Stimulated activated CD8-positive, alpha-beta memory T cell treated with anti-CD3 and anti-CD28 coated beads, Interleukin-2, amount 100 ng/mL, for 1 hour (primary cell): ENCODE results near the gene CDC42BPG.

Source experiments
- DNase-seq, 2 donors: peaks; one replicate each; pipeline ENCODE4 v3.0.0-alpha.2; 2020; ENCODE audit warnings: low read depth in 2 of 2

The CDC42BPG gene, protein sequence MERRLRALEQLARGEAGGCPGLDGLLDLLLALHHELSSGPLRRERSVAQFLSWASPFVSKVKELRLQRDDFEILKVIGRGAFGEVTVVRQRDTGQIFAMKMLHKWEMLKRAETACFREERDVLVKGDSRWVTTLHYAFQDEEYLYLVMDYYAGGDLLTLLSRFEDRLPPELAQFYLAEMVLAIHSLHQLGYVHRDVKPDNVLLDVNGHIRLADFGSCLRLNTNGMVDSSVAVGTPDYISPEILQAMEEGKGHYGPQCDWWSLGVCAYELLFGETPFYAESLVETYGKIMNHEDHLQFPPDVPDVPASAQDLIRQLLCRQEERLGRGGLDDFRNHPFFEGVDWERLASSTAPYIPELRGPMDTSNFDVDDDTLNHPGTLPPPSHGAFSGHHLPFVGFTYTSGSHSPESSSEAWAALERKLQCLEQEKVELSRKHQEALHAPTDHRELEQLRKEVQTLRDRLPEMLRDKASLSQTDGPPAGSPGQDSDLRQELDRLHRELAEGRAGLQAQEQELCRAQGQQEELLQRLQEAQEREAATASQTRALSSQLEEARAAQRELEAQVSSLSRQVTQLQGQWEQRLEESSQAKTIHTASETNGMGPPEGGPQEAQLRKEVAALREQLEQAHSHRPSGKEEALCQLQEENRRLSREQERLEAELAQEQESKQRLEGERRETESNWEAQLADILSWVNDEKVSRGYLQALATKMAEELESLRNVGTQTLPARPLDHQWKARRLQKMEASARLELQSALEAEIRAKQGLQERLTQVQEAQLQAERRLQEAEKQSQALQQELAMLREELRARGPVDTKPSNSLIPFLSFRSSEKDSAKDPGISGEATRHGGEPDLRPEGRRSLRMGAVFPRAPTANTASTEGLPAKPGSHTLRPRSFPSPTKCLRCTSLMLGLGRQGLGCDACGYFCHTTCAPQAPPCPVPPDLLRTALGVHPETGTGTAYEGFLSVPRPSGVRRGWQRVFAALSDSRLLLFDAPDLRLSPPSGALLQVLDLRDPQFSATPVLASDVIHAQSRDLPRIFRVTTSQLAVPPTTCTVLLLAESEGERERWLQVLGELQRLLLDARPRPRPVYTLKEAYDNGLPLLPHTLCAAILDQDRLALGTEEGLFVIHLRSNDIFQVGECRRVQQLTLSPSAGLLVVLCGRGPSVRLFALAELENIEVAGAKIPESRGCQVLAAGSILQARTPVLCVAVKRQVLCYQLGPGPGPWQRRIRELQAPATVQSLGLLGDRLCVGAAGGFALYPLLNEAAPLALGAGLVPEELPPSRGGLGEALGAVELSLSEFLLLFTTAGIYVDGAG (N-terminal part only)

DNA sequence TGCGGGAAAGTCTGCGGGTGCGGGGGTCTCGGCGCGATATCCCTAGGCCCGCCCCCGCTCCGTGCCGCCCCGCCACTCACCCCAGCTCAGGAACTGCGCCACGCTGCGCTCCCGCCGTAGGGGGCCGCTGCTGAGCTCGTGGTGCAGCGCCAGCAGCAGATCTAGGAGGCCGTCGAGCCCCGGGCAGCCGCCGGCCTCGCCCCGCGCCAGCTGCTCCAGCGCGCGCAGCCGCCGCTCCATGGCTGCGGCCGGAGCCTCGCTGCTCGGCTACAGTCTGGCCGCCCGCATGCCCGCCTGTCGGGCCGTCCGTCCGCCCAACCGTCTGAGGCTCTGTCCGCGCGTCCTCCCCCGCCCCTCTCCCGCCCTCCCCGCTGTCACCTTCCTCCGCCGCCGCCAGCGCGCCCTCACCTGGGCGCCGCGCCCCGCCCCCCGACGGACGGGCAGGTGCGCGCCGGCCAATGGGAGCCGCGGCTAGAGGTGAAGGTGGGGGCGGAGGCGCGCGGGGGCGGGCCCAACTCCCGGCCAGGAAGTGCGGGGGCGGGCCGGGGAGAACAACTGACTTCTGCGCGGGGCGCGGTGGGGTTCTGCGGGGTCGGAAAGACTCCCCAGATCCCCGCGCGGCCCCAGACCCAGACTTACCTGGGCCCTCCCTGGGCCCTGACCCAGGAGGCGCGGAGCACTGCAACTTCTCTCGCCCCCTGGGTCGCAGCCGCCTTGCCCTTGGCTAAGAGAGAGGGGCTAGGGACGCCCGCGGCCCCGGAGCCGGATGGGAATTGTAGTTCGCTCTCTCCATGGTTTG lies at the start of gene CDC42BPG:
Gene CDC42BPG (minus strand): TSS at position 324 of the 799 bp plus-strand sequence. CDS start 84 bp downstream, at position 240.
- peak; percentile 42 to 56 for DNase-seq

DNA sequence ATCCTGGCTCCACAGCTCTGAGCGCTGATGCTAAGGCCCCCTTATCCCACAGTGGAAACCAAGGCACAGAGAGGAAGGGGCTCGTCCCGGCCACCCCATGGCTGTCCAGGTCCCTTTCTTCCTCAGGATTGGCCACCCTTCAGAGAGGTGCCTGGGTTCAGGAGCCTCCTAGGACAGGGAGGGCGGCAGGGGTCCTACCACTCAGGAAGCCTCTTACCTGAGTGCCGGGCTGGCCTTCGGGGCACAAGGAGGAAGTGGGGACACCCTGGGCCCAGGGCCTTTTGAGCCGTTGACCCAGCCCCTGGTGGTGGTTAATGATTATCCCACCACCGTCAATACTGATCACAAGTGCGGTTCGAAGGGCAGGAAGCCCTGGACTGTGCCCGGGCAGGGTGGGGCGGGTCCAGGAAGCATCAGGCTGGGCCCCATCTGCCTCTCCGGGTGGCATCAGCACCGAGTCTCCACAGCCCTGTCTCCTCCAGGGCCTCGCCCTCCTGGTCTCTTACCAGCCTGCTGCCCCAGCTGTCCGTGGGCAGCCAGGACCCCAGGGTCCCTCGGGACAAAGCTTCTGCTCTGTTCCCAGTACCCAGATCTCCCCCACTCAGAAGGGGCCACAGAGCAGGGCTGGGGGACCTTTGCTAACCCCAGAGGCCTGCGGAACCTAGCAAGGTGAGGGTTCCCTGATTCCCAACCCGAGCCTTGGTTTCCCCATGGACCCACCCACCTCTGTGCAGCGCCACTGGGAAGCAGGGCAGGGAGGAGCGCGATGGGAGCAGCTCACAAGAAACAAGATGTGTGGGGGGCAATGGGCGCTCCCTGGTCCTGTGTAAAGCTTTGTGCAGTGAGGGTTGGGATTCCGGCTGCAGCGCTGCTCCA lies 49.0 kb upstream of the CDC42BPG start:
- DNase-seq: no peak

DNA sequence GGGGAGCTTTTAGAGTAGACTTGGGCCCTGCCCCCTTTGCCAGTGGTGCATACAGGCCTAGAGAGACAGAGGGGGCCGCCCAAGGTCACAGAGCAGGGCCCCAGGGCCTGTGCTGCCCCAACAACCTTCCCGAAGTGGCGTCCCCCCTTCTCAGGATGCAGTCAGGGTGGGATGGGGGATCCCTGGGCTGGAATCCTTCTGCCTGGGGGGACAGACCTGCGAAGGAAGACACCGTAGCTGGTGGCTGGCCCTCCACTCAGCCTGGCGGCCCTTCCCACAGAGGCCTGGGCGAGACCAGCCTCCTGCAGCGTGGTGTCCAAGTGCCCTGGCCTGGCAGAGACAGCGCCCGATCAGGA lies 48.4 kb upstream of the CDC42BPG start:
- DNase-seq: no peak

DNA sequence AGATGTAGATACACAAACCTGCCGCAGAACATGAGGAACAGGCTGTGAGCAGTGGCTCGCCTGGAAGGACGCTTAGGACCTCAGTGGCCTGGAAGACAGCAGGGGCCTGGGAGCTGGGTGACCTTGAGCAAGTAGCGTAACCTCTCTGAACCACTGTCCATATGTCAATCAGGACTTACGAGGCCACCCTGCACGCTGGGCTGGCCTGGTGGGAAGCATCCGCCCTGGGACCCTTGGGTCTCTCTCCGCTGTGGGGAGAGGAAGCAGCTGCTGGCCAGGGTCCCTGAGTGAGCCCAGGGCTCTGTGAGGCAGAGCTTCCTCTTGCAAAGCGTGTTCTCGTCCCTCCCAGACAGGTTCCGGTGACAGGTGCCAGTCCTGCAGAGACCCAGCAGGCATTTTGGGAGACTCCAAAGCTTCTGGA lies 48.0 kb upstream of the CDC42BPG start:
- no peak for DNase-seq

DNA sequence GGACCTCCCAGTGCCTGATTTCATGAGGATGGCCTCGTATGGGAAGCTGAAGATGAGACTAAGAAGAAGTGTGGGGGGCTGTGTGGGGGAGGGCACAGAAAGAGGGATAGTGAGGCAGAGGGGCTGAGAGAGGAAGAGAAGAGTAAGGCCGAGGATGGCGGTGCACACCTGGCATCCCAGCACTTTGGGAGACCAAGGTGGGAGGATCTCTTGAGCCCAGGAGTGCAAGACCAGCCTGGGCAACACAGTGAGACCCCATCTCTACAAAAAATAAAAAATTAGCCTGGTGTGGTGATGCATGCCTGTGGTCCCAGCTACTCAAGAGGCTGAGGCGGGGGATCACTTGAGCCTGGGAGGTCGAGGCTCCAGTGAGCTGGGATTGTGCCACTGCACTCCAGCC lies 47.4 kb upstream of the CDC42BPG start:
- no peak for DNase-seq

DNA sequence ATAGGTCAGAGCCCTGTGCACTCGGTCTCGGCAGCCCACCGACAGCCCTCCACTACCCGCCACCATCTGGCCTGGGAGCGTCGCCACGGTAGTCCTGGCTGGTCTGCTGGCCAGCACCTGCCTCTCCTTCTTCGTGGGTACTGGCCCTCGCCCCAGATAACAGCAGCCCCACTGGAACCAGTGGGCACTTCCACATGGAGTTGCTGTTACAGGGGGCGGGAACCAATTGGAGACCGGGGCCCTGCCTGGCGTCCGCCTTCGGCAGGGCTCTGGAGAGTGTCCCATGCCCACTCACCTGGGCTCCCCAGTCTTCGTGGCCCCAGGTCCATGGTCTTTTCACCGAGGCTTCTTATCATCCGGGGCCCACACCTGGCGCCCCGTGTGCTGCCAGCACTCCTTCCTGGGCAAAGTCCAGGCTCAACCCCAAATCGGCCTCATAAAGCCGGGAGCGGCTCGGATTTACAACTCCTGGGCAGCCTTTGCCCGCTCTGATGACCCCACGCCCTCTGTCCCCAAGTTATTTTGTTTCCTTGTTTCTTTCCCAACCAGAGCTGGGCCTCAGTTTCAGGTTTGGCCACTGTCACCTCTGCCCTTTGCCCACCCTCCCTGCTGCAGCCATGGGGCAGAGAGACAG lies 46.9 kb upstream of the CDC42BPG start:
- DNase-seq: no peak

DNA sequence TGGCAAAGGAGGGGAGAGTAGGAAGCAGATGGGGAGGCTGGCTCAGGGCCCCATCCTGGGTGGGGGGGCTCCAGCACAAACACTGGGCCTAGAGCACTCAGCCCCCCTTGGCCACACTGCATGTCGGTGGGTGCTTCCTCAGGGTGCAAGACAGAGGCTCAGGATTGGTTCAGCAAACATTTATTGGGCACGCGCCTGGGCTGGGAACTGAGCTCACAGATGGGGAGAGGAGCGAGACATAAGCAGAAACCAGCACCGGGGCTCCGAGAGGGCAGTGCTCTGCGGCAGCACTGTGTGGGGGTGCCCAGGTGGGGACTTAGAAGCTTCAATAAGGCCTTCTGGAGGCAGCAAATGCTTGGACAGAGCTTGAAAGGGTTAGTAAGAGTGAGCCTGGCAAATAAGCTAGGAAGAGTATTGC lies 46.1 kb upstream of the CDC42BPG start:
- no peak for DNase-seq

DNA sequence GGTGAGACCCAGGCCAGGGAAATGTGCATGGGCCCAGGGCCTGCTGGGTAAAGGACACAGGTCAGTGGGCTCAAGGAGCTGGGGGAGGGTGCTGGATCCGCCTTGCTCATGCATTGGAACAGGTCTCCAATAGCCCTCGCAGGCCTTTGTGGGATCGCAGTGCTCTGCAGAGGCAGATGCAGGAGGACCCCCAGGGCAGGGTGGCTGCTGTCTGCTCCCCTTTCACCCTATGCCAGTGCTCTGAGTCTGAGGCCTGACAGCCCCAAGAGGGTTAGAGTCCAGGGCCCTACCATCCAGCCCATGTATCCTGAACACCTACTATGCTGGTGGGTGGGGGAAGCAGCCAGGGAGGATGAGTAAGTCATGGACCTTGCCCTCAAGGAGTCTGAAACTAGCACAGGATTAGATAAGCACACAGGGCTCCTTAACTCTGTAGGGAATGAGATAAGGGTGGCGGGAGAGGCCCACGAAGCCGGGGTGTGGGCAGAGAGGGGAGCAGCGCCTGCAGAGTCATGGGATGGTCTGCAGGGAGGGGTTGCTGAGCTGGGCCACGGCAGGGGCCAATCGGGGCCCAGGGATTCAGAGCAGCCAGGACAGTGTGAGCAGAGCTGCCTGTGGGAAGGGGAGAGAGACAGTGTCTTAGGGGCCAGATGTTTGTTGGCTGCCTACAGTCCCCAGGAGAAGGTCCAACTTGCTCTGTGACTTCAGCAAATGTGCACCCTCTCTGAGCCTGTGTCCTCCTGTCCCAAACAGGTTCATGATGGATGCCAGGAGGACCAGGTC lies 44.5 kb upstream of the CDC42BPG start:
- no peak for DNase-seq

DNA sequence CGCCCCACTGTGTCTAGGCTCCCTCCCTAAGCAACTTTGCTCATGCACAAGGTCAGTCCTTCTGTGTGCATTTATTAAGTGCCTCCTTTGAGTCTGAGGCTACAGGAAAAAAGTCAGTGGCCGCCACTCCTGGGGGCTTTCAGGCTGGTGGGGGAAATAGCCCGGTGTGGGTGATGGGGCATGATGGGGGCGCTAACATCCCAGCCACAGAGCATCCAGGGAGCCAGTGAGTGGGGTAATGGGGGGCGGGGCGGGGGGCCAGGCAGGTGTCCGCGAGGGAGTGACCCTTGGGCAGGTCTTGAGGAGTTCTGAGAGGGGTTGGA lies 43.9 kb upstream of the CDC42BPG start:
- no peak for DNase-seq

DNA sequence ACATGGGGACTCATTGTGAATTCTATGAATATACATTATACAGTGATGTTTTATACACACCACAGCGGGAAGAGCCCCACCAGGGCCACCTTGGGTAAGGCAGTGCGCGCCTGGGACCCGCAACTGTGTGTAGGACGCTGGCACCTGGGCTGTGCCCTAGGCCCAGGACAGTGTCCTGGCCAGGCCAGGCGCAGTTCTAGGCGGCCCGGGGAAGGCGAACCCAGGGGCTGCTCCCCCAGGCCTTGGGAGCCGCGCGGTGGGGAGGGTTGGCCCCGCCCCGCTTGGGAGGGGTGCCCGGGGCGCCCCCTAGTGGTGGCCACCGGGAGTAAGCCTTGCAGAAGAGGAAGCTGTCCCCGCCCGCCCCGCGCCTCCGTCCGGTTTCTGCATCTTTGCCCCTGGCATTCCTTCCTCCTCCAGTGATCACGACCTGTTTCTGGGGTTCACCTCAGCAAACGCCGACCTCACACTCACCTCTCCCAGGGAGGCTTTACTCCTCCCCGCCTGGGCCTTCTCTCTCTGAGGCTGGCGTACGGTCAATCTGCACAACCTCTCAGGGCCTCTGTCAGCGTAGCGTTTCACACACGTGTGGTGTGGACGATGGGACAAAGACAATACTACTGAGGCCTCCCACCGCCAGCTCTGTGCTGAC lies 43.4 kb upstream of the CDC42BPG start:
- DNase-seq: peak; percentile 70 to 74

DNA sequence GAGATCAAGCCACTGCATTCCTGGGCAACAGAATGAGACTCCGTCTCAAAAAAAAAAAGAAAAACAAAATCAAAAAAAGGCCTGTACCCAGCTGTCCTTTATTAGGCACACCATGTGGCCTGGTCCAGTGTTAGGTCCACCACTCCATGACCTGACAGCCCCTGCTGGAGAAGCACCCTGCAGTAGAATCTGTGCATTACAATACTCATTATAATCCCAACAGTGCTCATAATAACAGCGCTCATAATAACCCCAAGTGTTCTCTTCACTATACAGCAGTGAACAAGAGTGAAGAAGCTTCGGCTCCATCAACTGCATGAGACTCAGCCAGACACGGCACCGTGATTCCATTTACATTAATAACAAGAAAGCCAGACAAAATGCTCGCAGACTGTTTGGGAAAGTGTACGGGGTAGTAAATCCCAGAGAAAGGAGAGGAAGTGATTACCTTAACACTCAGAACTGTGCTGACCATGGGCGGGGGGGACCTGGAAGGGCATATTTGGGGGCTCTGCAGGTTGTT lies 42.8 kb upstream of the CDC42BPG start:
- DNase-seq: no peak

DNA sequence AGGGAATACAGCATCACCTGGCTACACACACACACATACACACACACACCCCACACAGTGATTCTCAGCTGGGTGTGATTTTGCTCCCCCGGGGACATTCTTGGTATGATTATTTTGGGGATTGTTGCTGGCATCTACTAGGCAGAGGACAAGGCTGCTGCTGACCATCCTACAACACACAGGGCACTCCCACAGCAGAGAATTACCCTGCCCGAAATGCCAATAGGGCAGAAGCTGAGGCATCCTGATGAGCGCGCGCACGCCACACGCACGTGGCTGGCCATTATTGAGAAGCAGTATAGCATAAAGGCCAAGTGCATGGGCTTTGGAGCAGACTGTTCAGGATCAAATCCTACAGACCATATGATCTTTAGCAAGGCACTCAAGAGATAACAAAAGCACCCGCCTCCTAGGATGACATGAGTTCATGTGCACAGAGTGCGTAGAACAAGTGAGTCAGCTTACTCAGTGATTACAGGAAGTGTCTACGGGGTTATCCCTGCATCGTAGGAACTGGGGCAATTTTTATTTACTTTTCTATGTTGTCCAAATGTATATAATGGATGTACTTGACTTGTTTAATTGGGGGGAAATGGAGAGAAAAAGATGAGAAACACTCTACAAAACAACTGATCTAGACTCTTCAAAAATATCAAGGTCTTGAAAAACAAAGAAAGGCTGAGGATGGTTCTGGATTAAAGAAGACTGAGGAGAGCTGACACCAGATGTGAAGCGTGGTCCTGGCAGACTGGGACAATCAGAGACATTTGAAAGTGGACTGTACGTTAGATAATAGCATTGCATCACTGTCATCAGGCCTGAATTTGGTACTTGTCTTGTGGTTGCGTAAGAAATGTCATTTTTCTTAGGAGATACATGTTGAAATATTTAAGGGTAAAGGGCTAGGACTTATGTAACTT lies 41.2 kb upstream of the CDC42BPG start:
- no peak for DNase-seq

DNA sequence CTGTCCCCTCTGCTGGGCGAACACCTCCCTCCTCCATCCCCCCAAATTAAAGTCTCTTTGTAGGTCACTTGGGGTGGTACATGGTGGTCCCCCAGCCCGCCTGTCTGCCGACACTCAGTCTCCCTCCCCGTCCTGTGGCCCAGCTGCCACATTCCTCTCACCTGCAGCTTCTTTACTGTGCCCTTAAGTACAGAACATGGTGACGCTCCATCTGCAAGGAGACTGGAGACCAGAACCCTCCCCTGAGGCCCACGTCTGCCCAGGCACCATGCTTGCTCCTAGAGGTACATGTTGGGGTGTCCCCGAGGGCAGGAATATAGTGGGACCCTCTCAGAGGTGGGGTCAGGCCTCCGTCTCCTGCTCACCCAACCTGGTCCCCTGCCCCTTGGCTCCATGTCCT lies 39.6 kb upstream of the CDC42BPG start:
- no peak for DNase-seq

DNA sequence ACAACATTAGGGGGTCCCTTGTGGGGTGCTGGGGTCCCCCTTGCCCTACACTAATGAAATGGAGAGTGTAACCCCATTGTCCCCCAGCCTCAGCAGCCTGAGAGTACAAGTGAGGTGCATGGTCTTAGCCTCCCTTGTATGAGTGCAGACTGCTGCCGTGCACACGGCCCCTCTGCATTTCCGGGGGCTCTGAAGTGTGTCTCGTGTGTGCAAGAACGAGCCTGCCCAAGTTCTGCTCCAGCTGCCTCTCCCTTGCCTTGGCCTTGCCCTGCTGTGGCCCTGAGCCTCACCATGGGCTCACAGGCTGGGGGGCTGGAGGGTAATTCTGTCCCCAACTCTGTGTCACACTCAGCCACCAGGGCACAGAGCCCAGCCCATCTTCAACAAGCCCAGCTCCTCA lies 39.1 kb upstream of the CDC42BPG start:
- no peak for DNase-seq

DNA sequence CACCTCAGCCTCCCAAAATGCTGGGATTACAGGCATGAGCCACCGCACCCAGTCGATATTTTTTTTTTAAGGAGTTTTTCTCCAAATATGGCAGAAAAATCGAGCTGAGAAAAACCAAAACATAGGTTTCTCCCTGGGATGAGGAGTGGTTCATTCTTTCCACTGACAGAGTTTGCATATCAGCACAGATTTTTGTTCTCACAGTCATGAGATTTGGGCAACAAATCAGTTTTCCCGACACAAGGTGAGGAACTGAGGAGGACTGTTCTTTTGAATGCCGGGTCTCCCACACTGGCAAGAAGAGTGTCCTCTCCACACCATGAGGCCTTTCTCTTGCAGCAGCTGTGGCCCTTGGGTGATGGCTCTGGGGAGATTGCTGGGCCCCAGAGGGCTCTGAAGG lies 37.8 kb upstream of the CDC42BPG start:
- DNase-seq: no peak

DNA sequence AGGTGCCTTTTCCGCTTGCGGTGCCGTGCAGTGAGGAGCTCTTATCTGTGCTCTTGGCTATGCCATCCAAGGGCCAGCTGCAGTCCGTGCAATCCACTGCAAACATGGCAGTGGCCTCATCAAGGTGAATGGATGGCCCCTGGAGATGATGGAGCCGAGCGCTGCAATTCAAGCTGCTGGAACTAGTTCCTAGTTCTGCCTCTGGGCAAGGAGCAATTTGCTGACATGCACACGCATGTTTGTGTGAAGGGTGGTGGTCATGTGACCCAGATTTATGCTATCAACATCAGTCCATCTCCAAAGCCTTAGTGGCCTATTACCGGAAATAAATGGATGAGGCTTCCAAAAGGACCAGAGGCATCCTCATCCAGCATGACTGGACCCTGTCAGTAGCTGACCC lies 37.0 kb upstream of the CDC42BPG start:
- no peak for DNase-seq
